A549 (cell line): ENCODE data around the gene UTP11. TPM values are rescaled to one million over a fixed set of nuclear protein-coding genes. Genes with fewer than 3 reads are reported as not detected.

Experiments used
- ATAC-seq, 2 experiments: fragments of 200-7000 bp in 1 of 2; fragments of >200 bp in 1 of 2; cut with Nextera tagmentation in 1 of 2; cut with Tn5 transposase in 1 of 2; 3 replicates each; pipeline versions ENCODE4 v1.8.0 to v1.9.1; 2018 to 2020; ENCODE audit warnings: mild to moderate bottlenecking in 1 of 2, moderate library complexity in 1 of 2
- CTCF ChIA-PET: fragments of 300-600 bp; sonication (Branson Sonifier 250); formaldehyde crosslinking; extraction: SDS; loops from one replicate; lab custom pipeline; 2021; ENCODE audit warnings: antibody characterized with exemption, inconsistent platforms; lab: Yijun Ruan, JAX
- POLR2A ChIA-PET: fragments of 350-600 bp; formaldehyde crosslinking; extraction: SDS; loops from one replicate; lab custom pipeline; 2021; ENCODE audit warnings: antibody characterized with exemption, inconsistent platforms; lab: Yijun Ruan, JAX
- DNase-seq, 2 experiments: peaks; one replicate each; pipeline versions ENCODE4 v3.0.0 to v3.0.0-alpha.2; 2011 to 2016; ENCODE audit warnings: low read depth in 1 of 2, low spot score in 1 of 2
- FAIRE-seq: peaks from 2 replicates; lab custom pipeline; 2011; peaks lifted over from hg19 to GRCh38; lab: Jason Lieb, UNC
- H3K27ac ChIP-seq, 2 experiments: fragments of >200 bp; sonication (Bioruptor Twin); formaldehyde crosslinking; 3 replicates each; pipeline ENCODE4 v1.5.1; 2016 to 2017
- H3K4me1 ChIP-seq: fragments of >200 bp; sonication (Bioruptor Twin); formaldehyde crosslinking; 3 replicates; pipeline ENCODE4 v1.6.1; 2016
- H3K4me2 ChIP-seq: fragments of >200 bp; sonication (Bioruptor Twin); formaldehyde crosslinking; 3 replicates; pipeline ENCODE4 v1.6.1; 2016
- H3K4me3 ChIP-seq: fragments of >200 bp; sonication (Bioruptor Twin); formaldehyde crosslinking; 3 replicates; pipeline ENCODE4 v1.5.1; 2016
- H3K9me3 ChIP-seq: fragments of >200 bp; sonication (Bioruptor Twin); formaldehyde crosslinking; 3 replicates; pipeline ENCODE4 v1.6.1; 2016
- BHLHE40 ChIP-seq: IDR thresholded peaks from 2 replicates; pipeline ENCODE4 v1.6.1; 2012; ENCODE audit warnings: low read depth, low read length, inconsistent platforms
- CBX8 ChIP-seq: fragments of 200-600 bp; sonication (generic); IDR thresholded peaks from 2 replicates; pipeline ENCODE4 v1.6.1; 2016
- CEBPB ChIP-seq, 2 experiments: fragments of >200 bp in 1 of 2; sonication (Bioruptor Twin) in 1 of 2; formaldehyde crosslinking in 1 of 2; IDR thresholded peaks; 2 replicates each; pipeline ENCODE4 v1.6.1; 2012 to 2016
- E2F6 ChIP-seq: IDR thresholded peaks from 2 replicates; pipeline ENCODE4 v1.6.1; 2012; ENCODE audit warnings: low read depth, borderline replicate concordance
- FOXS1 ChIP-seq: fragments of 250-450 bp; sonication (Bioruptor Pico); IDR thresholded peaks from 2 replicates; pipeline ENCODE4 v1.5.0; 2020; ENCODE audit warnings: mild to moderate bottlenecking, moderate library complexity
- JUN ChIP-seq, 2 experiments: fragments of >200 bp; sonication (Bioruptor Twin); formaldehyde crosslinking; IDR thresholded peaks; 2 replicates in 1 of 2; 3 replicates in 1 of 2; pipeline ENCODE4 v1.6.1; 2016 to 2017
- KDM5A ChIP-seq: fragments of 200-600 bp; sonication (generic); IDR thresholded peaks from 2 replicates; pipeline ENCODE4 v1.6.1; 2016; ENCODE audit warnings: antibody characterized with exemption, mild to moderate bottlenecking
- MAZ ChIP-seq: fragments of 150-350 bp; IDR thresholded peaks from 2 replicates; pipeline ENCODE4 v1.6.1; 2014; ENCODE audit warnings: antibody characterized with exemption, low read depth, low read length, borderline replicate concordance
- MYC ChIP-seq: IDR thresholded peaks from 2 replicates; pipeline ENCODE4 v1.6.1; 2012; ENCODE audit warnings: mild to moderate bottlenecking, inconsistent platforms, low read length, improper control_type of control experiment, borderline replicate concordance
- NR3C1 ChIP-seq: fragments of >200 bp; sonication (Bioruptor Twin); formaldehyde crosslinking; IDR thresholded peaks from 3 replicates; pipeline ENCODE4 v1.6.1; 2017
- POLR2A ChIP-seq: IDR thresholded peaks from 2 replicates; pipeline ENCODE4 v1.6.1; 2012; ENCODE audit warnings: mild to moderate bottlenecking, low read length
- POLR2AphosphoS2 ChIP-seq: conservative IDR thresholded peaks from 2 replicates; pipeline ENCODE4 v1.6.1; 2012; ENCODE audit warnings: low read length, improper control_type of control experiment, inconsistent platforms
- RAD21 ChIP-seq, 2 experiments: fragments of >200 bp in 1 of 2; sonication (Bioruptor Twin) in 1 of 2; formaldehyde crosslinking in 1 of 2; IDR thresholded peaks in 1 of 2; conservative IDR thresholded peaks in 1 of 2; 2 replicates in 1 of 2; 3 replicates in 1 of 2; pipeline ENCODE4 v1.6.1; 2012 to 2018; ENCODE audit warnings: inconsistent platforms in 1 of 2
- RARB ChIP-seq: fragments of 250-450 bp; sonication (Bioruptor Pico); IDR thresholded peaks from 2 replicates; pipeline ENCODE4 v1.8.0; 2021; ENCODE audit warnings: mild to moderate bottlenecking, moderate library complexity
- SMC3 ChIP-seq: fragments of >200 bp; sonication (Bioruptor Twin); formaldehyde crosslinking; IDR thresholded peaks from 3 replicates; pipeline ENCODE4 v1.6.1; 2018; ENCODE audit warnings: inconsistent platforms
- SREBF2 ChIP-seq: fragments of 450-650 bp; IDR thresholded peaks from 2 replicates; pipeline ENCODE4 v1.6.1; 2014; ENCODE audit warnings: mild to moderate bottlenecking, moderate library complexity
- TFCP2L1 ChIP-seq: fragments of 250-450 bp; sonication (Bioruptor Pico); IDR thresholded peaks from 2 replicates; pipeline ENCODE4 v1.5.0; 2021; ENCODE audit warnings: mild to moderate bottlenecking
- TP53 ChIP-seq: fragments of 250-450 bp; sonication (Bioruptor Pico); IDR thresholded peaks from 2 replicates; pipeline ENCODE4 v1.5.0; 2021; ENCODE audit warnings: mild to moderate bottlenecking, moderate library complexity
- ZSCAN20 ChIP-seq: fragments of 250-450 bp; sonication (Bioruptor Pico); IDR thresholded peaks from 2 replicates; pipeline ENCODE4 v1.8.0; 2022; ENCODE audit warnings: mild to moderate bottlenecking, moderate library complexity
- WGBS: methylation state at CpG from one replicate; pipeline ENCODE4 v1.1.6; 2017; ENCODE audit errors: missing lambda C conversion rate; 5-methylcytosine and 5-hydroxymethylcytosine counted together
- polyA plus RNA-seq, 4 experiments: library from polyadenylated mRNA; depleted of rRNA in 3 of 4; stranded (reverse); fragments of >200 nt; fragmentation: RNase III in 1 of 4; extraction: RNeasy Plus Mini Kit Qiagen cat#74134 plus additional on column Dnase treatment in 1 of 4; gene quantifications; 2 replicates in 3 of 4; 3 replicates in 1 of 4; pipeline ENCODE4 v1.2.3, GENCODE V29; 2011 to 2017
- TF ChIP-seq, protein P1 (sequence below): fragments of >200 bp; sonication (Bioruptor Twin); formaldehyde crosslinking; IDR thresholded peaks from 3 replicates; pipeline ENCODE4 v1.5.1; 2016
- TF ChIP-seq, protein P2 (sequence below): fragments of 150-350 bp; IDR thresholded peaks from 2 replicates; pipeline ENCODE4 v1.6.1; 2014; ENCODE audit warnings: low read depth, mild to moderate bottlenecking, low read length

Gene UTP11
- polyA plus RNA-seq, 2 of the 4 experiments (the other 2 are of a cell fraction) = 37.6 to 44.8 TPM

DNA sequence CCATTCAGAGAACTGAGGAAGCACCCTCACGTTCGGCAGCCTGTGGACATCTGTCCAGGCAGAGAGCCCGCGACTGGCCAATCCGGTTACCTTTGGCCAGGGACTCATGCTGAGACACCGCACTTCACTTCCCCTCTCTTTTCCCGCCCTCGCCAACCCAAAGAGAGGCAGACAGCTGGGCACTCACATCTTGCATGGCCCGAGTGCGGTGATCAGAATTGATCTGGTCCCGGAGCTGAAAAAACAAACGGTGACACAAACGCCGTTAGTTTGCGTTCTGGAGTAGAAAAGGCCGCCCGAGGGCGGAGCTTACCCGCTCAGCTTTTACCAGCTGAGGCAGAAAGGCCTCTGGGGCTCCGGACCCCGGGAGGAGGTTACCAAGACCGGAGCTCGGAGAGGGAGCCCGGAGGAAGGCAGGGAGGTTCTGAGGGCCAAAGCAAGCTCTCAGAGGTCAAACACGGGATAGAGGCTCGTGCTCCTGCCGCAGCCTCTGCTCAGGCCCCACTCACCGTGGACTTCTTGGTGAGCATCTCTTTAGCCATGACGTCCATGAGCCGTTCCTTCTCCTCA, 23.1 kb upstream of the UTP11 start:
- ChIA-PET CTCF (interaction anchor here (0.6 to 2.9 kb wide), 14 partner anchors 9 to 88 kb away, joined by 3 to 53 read pairs (median 5); partner anchors contain the start of gene UTP11), POLR2A (no interaction called here)
- 2% methylated on average over 16 of the region's 30 CpGs for WGBS
- FAIRE-seq = no peak
- peak; percentile 63 to 70 for ATAC-seq
- peak; percentile 18; the same call in 1 of the 2 replicates for TF ChIP-seq E2F6
- no peak for TF ChIP-seq SMC3
- no peak for TF ChIP-seq ZSCAN20 (CRISPR knock-in tag)
- no peak for TF ChIP-seq TP53 (CRISPR knock-in tag)
- TF ChIP-seq KDM5A = peak; percentile 73; the same call in 1 of the 2 replicates
- Histone ChIP-seq H3K27ac (peak overlapping the region; percentile 92 to 94), H3K4me3 (peak overlapping the region; percentile 99), H3K4me1 (peaks cover 13% of the 10 kb centered on the region), H3K4me2 (peak overlapping the region; percentile 94), H3K9me3 (no peaks in the 10 kb centered on the region)
- no peak for DNase-seq

GRCh38 chr1:37994886-37995566, 17.5 kb upstream of the UTP11 start:
- Histone ChIP-seq H3K4me3 (no peak overlapping the region), H3K4me1 (peaks cover 13% of the 10 kb centered on the region), H3K27ac (no peak overlapping the region), H3K4me2 (no peak overlapping the region), H3K9me3 (no peaks in the 10 kb centered on the region)
- ChIA-PET CTCF (interaction anchor here (0.9 kb wide), 1 partner anchor 840 kb away, joined by 3 read pairs; no protein-coding TSS in a partner anchor), POLR2A (no interaction called here)
- ATAC-seq (no peak), FAIRE-seq (no peak), DNase-seq (no peak)
- WGBS = 86% methylated on average over 11 of the region's 11 CpGs
- TF ChIP-seq CEBPB (IDR thresholded peaks at IDR 0.05) = no peak
- TF ChIP-seq RAD21 (conservative IDR thresholded peaks at IDR 0.05 in 1 of 2, IDR thresholded peaks at IDR 0.05 in 1 of 2) = no peak
- no peak for TF ChIP-seq NR3C1
- TF ChIP-seq, protein P1, sequence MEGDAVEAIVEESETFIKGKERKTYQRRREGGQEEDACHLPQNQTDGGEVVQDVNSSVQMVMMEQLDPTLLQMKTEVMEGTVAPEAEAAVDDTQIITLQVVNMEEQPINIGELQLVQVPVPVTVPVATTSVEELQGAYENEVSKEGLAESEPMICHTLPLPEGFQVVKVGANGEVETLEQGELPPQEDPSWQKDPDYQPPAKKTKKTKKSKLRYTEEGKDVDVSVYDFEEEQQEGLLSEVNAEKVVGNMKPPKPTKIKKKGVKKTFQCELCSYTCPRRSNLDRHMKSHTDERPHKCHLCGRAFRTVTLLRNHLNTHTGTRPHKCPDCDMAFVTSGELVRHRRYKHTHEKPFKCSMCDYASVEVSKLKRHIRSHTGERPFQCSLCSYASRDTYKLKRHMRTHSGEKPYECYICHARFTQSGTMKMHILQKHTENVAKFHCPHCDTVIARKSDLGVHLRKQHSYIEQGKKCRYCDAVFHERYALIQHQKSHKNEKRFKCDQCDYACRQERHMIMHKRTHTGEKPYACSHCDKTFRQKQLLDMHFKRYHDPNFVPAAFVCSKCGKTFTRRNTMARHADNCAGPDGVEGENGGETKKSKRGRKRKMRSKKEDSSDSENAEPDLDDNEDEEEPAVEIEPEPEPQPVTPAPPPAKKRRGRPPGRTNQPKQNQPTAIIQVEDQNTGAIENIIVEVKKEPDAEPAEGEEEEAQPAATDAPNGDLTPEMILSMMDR = no peak
- TF ChIP-seq CBX8 = no peak
- TF ChIP-seq, protein P2, sequence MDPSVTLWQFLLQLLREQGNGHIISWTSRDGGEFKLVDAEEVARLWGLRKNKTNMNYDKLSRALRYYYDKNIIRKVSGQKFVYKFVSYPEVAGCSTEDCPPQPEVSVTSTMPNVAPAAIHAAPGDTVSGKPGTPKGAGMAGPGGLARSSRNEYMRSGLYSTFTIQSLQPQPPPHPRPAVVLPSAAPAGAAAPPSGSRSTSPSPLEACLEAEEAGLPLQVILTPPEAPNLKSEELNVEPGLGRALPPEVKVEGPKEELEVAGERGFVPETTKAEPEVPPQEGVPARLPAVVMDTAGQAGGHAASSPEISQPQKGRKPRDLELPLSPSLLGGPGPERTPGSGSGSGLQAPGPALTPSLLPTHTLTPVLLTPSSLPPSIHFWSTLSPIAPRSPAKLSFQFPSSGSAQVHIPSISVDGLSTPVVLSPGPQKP = no peak
- TF ChIP-seq TFCP2L1 (CRISPR knock-in tag) = no peak
- no peak for TF ChIP-seq FOXS1
- TF ChIP-seq POLR2A = no peak
- TF ChIP-seq ZSCAN20 (CRISPR knock-in tag) = no peak
- no peak for TF ChIP-seq MAZ
- TF ChIP-seq POLR2AphosphoS2 = no peak
- TF ChIP-seq MYC = no peak
- no peak for TF ChIP-seq JUN (IDR thresholded peaks at IDR 0.05)
- no peak for TF ChIP-seq SREBF2
- no peak for TF ChIP-seq RARB (CRISPR knock-in tag)
- no peak for TF ChIP-seq BHLHE40
